ENCODE measurements around the gene GALP.

DNA sequence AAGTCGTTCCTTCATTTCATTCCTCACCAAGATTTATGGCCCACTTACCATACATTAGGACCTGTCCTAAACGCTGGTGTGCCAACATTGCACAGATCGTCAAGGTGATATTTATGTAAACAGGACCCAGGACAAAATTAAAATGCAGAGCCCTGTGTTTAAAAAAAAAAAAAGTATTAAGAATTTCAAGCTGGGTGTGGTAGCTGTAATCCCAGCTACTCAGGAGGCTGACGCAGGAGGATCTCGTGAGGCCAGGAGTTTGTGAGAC is 41.2 kb upstream of the GALP start:
- TF ChIP-seq, protein P1, sequence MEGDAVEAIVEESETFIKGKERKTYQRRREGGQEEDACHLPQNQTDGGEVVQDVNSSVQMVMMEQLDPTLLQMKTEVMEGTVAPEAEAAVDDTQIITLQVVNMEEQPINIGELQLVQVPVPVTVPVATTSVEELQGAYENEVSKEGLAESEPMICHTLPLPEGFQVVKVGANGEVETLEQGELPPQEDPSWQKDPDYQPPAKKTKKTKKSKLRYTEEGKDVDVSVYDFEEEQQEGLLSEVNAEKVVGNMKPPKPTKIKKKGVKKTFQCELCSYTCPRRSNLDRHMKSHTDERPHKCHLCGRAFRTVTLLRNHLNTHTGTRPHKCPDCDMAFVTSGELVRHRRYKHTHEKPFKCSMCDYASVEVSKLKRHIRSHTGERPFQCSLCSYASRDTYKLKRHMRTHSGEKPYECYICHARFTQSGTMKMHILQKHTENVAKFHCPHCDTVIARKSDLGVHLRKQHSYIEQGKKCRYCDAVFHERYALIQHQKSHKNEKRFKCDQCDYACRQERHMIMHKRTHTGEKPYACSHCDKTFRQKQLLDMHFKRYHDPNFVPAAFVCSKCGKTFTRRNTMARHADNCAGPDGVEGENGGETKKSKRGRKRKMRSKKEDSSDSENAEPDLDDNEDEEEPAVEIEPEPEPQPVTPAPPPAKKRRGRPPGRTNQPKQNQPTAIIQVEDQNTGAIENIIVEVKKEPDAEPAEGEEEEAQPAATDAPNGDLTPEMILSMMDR (IDR thresholded peaks at IDR 0.05; ENCODE audit: low read depth, low read length, poor library complexity, severe bottlenecking) = no peak
- TF ChIP-seq EZH2phosphoT487 (IDR thresholded peaks at IDR 0.05; ENCODE audit: borderline replicate concordance, low read length) = no peak
